Mucosa of rectum (tissue), 2 donors: ENCODE measurements around the gene MYL2.

Source experiments
- H3K27ac ChIP-seq, 2 donors: one replicate each; pipeline ENCODE4 v1.7.0; 2013; ENCODE audit warnings: inconsistent platforms in 2 of 2, low read depth in 2 of 2, low read length in 2 of 2
- H3K27me3 ChIP-seq, 2 donors: one replicate each; pipeline ENCODE4 v1.7.0; 2013; ENCODE audit warnings: low read length in 2 of 2; ENCODE audit not compliant: control insufficient read depth in 2 of 2, insufficient read depth in 2 of 2
- H3K36me3 ChIP-seq, 2 donors: one replicate each; pipeline ENCODE4 v1.7.0; 2013; ENCODE audit warnings: low read length in 2 of 2; ENCODE audit not compliant: control insufficient read depth in 2 of 2, insufficient read depth in 2 of 2
- H3K4me1 ChIP-seq, 2 donors: one replicate each; pipeline ENCODE4 v1.7.0; 2013; ENCODE audit warnings: low read length in 2 of 2, mild to moderate bottlenecking in 1 of 2; ENCODE audit not compliant: control insufficient read depth in 2 of 2, insufficient read depth in 2 of 2
- H3K4me3 ChIP-seq, 2 donors: one replicate each; pipeline ENCODE4 v1.7.0; 2013; ENCODE audit warnings: low read length in 2 of 2
- H3K9ac ChIP-seq, 2 donors: one replicate each; pipeline ENCODE4 v1.7.0; 2013; ENCODE audit warnings: low read length in 2 of 2, low read depth in 1 of 2, mild to moderate bottlenecking in 1 of 2
- H3K9me3 ChIP-seq, 2 donors: one replicate each; pipeline ENCODE4 v1.7.0; 2013; ENCODE audit warnings: low read length in 2 of 2; ENCODE audit not compliant: control insufficient read depth in 2 of 2
- donor health status: healthy.
- donor health status: Normal muscosa, but diverticular disease.

MYL2 gene

GRCh38 chr12:110930348-110931314 lies 10.3 kb upstream of the MYL2 start:
- H3K36me3 ChIP-seq, result no peaks in the 10 kb centered on the region
- no peaks in the 10 kb centered on the region for H3K9me3 ChIP-seq
- H3K27ac ChIP-seq, result no peak overlapping the region
- no peak overlapping the region for H3K9ac ChIP-seq
- H3K27me3 ChIP-seq, result peaks cover 0 to 8% of the 10 kb centered on the region in 2 donors
- H3K4me1 ChIP-seq, result no peaks in the 10 kb centered on the region
- no peak overlapping the region for H3K4me3 ChIP-seq

GRCh38 chr12:110929818-110930217 lies 9.4 kb upstream of the MYL2 start:
- Histone ChIP-seq H3K9ac (no peak overlapping the region), H3K27me3 (peaks cover 0 to 8% of the 10 kb centered on the region in 2 donors), H3K4me1 (no peaks in the 10 kb centered on the region), H3K27ac (no peak overlapping the region), H3K9me3 (no peaks in the 10 kb centered on the region), H3K36me3 (no peaks in the 10 kb centered on the region), H3K4me3 (no peak overlapping the region)

GRCh38 chr12:110928700-110929099 lies 8.3 kb upstream of the MYL2 start:
- Histone ChIP-seq H3K27ac (no peak overlapping the region), H3K4me3 (no peak overlapping the region), H3K36me3 (no peaks in the 10 kb centered on the region), H3K27me3 (peaks cover 0 to 8% of the 10 kb centered on the region in 2 donors), H3K9me3 (no peaks in the 10 kb centered on the region), H3K4me1 (no peaks in the 10 kb centered on the region), H3K9ac (no peak overlapping the region)

GRCh38 chr12:110927546-110927945 lies 7.2 kb upstream of the MYL2 start:
- no peaks in the 10 kb centered on the region for H3K4me1 ChIP-seq
- H3K27ac ChIP-seq, result no peak overlapping the region
- H3K36me3 ChIP-seq, result no peaks in the 10 kb centered on the region
- no peak overlapping the region for H3K9ac ChIP-seq
- H3K27me3 ChIP-seq, result peaks cover 0 to 8% of the 10 kb centered on the region in 2 donors
- no peak overlapping the region for H3K4me3 ChIP-seq
- H3K9me3 ChIP-seq, result no peaks in the 10 kb centered on the region

DNA sequence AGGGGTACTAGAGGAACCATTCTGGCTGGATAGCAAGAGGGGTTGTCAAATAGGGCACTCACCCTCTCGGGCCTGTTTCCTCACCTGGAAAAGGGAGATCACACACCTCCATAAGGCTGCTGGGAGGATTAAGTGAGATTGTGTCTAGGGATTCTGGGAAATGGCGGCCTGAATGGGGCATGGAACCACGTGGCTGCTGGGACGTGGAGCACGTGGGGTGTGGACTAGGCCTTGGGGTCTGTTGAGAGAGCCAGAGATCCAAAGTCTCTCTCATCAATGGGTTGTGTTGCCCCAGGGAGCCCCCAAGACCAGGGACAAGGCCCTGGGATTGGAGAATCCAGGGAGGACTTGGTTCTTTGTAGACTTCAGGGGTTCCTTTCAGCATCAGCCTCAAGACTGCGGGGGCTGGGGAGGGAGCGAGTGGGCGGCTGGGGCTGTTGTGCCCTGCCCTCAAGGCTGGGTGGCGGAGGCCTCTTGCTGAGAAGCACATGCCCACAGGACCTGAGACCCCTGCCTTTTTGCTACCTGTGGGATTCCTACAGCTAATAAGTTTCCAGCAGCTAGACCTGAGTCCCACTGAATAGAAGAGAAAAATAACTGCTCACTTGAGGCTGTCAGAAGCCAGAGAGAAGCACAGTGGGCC lies 3.4 kb upstream of the MYL2 start:
- no peaks in the 10 kb centered on the region for H3K4me1 ChIP-seq
- no peaks in the 10 kb centered on the region for H3K9me3 ChIP-seq
- no peak overlapping the region for H3K4me3 ChIP-seq
- no peak overlapping the region for H3K9ac ChIP-seq
- no peak overlapping the region for H3K27ac ChIP-seq
- no peaks in the 10 kb centered on the region for H3K36me3 ChIP-seq
- peaks cover 0 to 8% of the 10 kb centered on the region in 2 donors for H3K27me3 ChIP-seq

GRCh38 chr12:110923192-110923591 lies 2.8 kb upstream of the MYL2 start:
- H3K4me3 ChIP-seq, result no peak overlapping the region
- H3K27me3 ChIP-seq, result peaks cover 0 to 8% of the 10 kb centered on the region in 2 donors
- H3K27ac ChIP-seq, result no peak overlapping the region
- H3K36me3 ChIP-seq, result no peaks in the 10 kb centered on the region
- no peaks in the 10 kb centered on the region for H3K9me3 ChIP-seq
- no peak overlapping the region for H3K9ac ChIP-seq
- no peaks in the 10 kb centered on the region for H3K4me1 ChIP-seq

DNA sequence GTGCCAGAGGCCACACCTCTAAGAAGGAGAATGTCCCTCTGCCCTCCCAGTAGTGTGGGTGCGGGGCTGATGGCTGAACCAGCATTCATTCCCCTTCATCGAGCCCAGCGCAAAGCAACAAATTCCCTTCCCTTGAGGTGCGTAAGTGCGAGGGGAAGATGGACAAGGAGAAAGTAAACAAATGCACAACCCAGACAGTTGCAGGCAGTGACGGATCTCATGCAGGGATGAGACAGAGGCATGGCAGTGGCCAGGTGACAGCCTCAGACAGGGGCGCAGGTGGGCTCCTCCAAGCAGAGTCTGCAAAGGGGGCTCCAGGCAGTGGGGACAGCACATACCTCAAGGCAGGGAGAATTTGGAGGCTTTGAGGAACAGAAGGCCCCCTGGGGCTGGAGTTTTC lies 2.3 kb upstream of the MYL2 start:
- H3K27ac ChIP-seq, result no peak overlapping the region
- H3K27me3 ChIP-seq, result peaks cover 0 to 8% of the 10 kb centered on the region in 2 donors
- H3K9ac ChIP-seq, result no peak overlapping the region
- H3K4me1 ChIP-seq, result no peaks in the 10 kb centered on the region
- H3K36me3 ChIP-seq, result no peaks in the 10 kb centered on the region
- H3K9me3 ChIP-seq, result no peaks in the 10 kb centered on the region
- H3K4me3 ChIP-seq, result no peak overlapping the region

DNA sequence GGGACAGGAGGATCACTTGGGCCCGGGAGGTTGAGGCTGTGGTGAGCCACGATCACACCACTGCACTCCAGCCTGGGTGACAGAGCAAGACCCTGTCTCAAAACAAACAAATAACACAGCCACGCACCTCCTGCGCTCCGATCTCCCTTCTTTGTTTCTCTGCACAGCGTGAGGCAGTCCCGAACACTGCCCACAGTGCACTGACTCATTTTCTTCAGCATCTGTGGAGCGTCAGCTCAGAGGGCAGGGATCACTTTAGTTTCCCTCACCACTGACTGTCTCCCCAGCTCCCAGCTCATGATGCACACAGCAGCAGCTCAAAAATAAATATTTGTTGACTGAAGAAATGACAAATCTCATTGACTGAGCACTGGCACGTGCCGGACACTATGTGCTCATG lies 883 bp upstream of the MYL2 start:
- H3K9me3 ChIP-seq, result no peaks in the 10 kb centered on the region
- H3K4me3 ChIP-seq, result no peak overlapping the region
- no peaks in the 10 kb centered on the region for H3K36me3 ChIP-seq
- peaks cover 0 to 8% of the 10 kb centered on the region in 2 donors for H3K27me3 ChIP-seq
- H3K27ac ChIP-seq, result no peak overlapping the region
- H3K9ac ChIP-seq, result no peak overlapping the region
- no peaks in the 10 kb centered on the region for H3K4me1 ChIP-seq

GRCh38 chr12:110919720-110920119 lies 659 bp downstream of the MYL2 start:
- no peak overlapping the region for H3K27ac ChIP-seq
- H3K9me3 ChIP-seq, result no peaks in the 10 kb centered on the region
- no peaks in the 10 kb centered on the region for H3K4me1 ChIP-seq
- no peaks in the 10 kb centered on the region for H3K36me3 ChIP-seq
- H3K4me3 ChIP-seq, result no peak overlapping the region
- no peak overlapping the region for H3K9ac ChIP-seq
- peaks cover 0 to 4% of the 10 kb centered on the region in 2 donors for H3K27me3 ChIP-seq

- no peaks in the 10 kb centered on the region for H3K4me1 ChIP-seq
- H3K4me3 ChIP-seq, result no peak overlapping the region
- no peaks in the 10 kb centered on the region for H3K36me3 ChIP-seq
- no peak overlapping the region for H3K9ac ChIP-seq
- peaks cover 0 to 4% of the 10 kb centered on the region in 2 donors for H3K27me3 ChIP-seq
- no peaks in the 10 kb centered on the region for H3K9me3 ChIP-seq
- H3K27ac ChIP-seq, result no peak overlapping the region
These were observed 2.4 kb downstream of the MYL2 start for GRCh38 chr12:110917961-110918360.
